A673 (cell line): ENCODE measurements around the gene DUSP18.

ENCODE experiments used
- CTCF ChIP-seq: fragments of 300-800, 200-600 bp; sonication (generic); conservative IDR thresholded peaks from 2 replicates; pipeline ENCODE4 v1.5.1; 2017; ENCODE audit warnings: low read depth, mild to moderate bottlenecking, antibody characterized with exemption, low read length, moderate library complexity, mixed read lengths
- EZH2 ChIP-seq: fragments of 200-600 bp; sonication (generic); IDR thresholded peaks from 2 replicates; pipeline ENCODE4 v1.6.1; 2017; ENCODE audit warnings: borderline replicate concordance, low read depth, mild to moderate bottlenecking, mixed read lengths, antibody characterized with exemption, low read length; ENCODE audit not compliant: poor library complexity, severe bottlenecking

GRCh38 chr22:30643055-30643875, 24.4 kb downstream of the DUSP18 start:
- no peak for TF ChIP-seq CTCF
- no peak for TF ChIP-seq EZH2
